HUES48 (cell line): ENCODE measurements around the gene ABHD16A.
A peak's percentile ranks its signal among the peaks of the same experiment; 100 is the strongest.

Experiments
- H3K27ac ChIP-seq: one replicate; pipeline ENCODE4 v1.7.0; 2013; ENCODE audit warnings: low read depth, low read length, inconsistent platforms
- H3K27me3 ChIP-seq: 2 replicates; pipeline ENCODE4 v1.6.1; 2013; ENCODE audit warnings: mild to moderate bottlenecking, low read length; ENCODE audit not compliant: control insufficient read depth, insufficient read depth
- H3K36me3 ChIP-seq: 2 replicates; pipeline ENCODE4 v1.6.1; 2013; ENCODE audit warnings: low read length; ENCODE audit not compliant: control insufficient read depth, insufficient read depth
- H3K4me1 ChIP-seq: 2 replicates; pipeline ENCODE4 v1.6.1; 2013; ENCODE audit warnings: mild to moderate bottlenecking, low read length; ENCODE audit not compliant: control insufficient read depth, insufficient read depth
- H3K4me3 ChIP-seq: 2 replicates; pipeline ENCODE4 v1.5.1; 2013; ENCODE audit warnings: mild to moderate bottlenecking, low read depth, low read length
- H3K9ac ChIP-seq: 2 replicates; pipeline ENCODE4 v1.6.1; 2013; ENCODE audit warnings: mild to moderate bottlenecking, low read depth, low read length, moderate library complexity
- H3K9me3 ChIP-seq: 2 replicates; pipeline ENCODE4 v1.6.1; 2013; ENCODE audit warnings: low read length; ENCODE audit not compliant: control insufficient read depth, insufficient read depth

The ABHD16A gene

DNA sequence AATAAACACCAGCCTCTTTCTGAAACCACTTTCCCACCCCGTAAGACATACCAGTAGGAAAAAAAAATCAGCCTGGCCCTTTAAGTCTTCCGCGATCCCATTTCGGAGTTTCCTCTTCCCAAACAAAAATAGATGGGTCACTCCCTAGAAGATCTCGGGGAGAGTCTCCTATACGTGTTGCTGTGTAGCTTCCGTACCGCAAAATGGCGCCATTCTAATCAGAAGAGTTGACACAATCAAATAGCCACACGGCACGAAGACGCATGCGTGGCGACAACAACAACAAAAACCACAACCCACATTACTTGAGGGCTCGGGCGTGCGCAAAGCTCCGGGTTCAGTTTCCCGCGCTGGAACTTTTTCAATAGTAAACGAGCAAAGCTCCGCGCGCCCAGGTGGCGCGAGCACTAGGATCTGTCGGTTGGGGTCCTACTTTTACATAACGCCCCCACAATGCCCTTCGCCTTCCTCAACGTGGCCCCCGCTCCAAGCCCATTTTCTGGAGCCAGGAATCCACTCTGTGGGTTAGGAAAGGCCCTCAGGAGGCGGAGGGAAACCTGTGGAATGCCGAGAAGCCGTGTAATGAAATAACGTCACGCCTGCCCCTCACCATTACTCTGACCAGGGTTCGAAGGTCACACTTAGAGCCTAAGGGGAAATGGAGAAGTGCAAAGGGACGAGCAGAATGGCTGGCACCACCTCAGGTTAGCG, 38.2 kb downstream of the ABHD16A start, which contains the start of gene GPANK1:
Gene GPANK1 (minus strand): TSS at position 208 of the 711 bp plus-strand sequence. CDS start 519 bp downstream, outside the sequence.
- peak within 1 kb of the TSS; percentile 98 for H3K4me3 ChIP-seq
- peaks cover 12% of the 10 kb centered on the region for H3K4me1 ChIP-seq
- H3K36me3 ChIP-seq: peaks cover 53% of the 10 kb centered on the region
- H3K9ac ChIP-seq: peak within 1 kb of the TSS; percentile 96
- H3K27ac ChIP-seq: peak within 1 kb of the TSS; percentile 99
- H3K27me3 ChIP-seq: no peaks in the 10 kb centered on the region
- no peaks in the 10 kb centered on the region for H3K9me3 ChIP-seq

- H3K4me1 ChIP-seq: peaks cover 12% of the 10 kb centered on the region
- no peaks in the 10 kb centered on the region for H3K27me3 ChIP-seq
- H3K9ac ChIP-seq: peak overlapping the region; percentile 96
- no peaks in the 10 kb centered on the region for H3K9me3 ChIP-seq
- H3K27ac ChIP-seq: peak overlapping the region; percentile 99
- peak overlapping the region; percentile 98 for H3K4me3 ChIP-seq
- peaks cover 45% of the 10 kb centered on the region for H3K36me3 ChIP-seq
Measured at GRCh38 chr6:31663961-31664789, 38.9 kb downstream of the ABHD16A start.

DNA sequence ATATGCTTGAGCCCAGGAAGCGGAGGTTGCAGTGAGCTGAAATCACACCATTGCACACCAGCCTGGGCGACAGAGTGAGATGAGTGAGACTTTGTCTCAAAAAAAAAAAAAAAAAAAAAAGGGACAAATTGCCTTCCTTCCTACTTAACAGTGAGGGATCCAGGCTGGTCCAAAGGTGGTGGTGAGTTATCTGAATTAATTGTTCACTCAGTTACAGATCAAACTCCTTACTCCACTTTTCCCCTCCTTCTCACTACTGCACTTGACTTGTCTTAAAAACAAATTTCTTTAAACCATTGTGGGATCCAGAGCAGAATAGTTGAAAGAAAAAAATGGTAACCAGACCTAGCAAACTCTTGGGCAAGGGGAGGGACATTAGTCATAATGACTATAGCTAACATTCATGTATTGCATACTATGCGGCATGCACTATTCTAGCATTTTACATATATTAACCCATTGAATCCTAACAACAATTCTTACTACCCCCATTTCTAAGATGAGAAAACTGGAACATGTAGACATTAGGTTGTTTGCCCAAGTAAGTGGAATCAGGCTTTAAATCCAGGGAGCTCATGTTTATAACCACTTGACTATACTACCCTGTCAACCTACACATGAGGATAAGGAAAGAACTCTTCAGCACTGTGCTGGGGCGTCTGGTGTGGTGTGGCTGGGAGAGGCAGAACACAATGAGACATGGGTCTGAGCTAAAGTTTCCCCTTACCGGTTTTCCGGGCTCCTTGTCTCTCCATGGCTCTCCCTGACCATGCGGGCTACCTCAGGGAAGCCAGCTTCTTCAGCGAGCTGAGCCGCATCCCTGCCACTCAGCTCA, 39.8 kb downstream of the ABHD16A start:
- H3K4me3 ChIP-seq: peak overlapping the region; percentile 98
- no peak overlapping the region for H3K9ac ChIP-seq

GRCh38 chr6:31662124-31662723, 40.9 kb downstream of the ABHD16A start:
- H3K9me3 ChIP-seq: no peaks in the 10 kb centered on the region
- peaks cover 30% of the 10 kb centered on the region for H3K36me3 ChIP-seq
- no peak overlapping the region for H3K9ac ChIP-seq
- no peaks in the 10 kb centered on the region for H3K27me3 ChIP-seq
- H3K4me1 ChIP-seq: peaks cover 12% of the 10 kb centered on the region
- H3K27ac ChIP-seq: no peak overlapping the region
- H3K4me3 ChIP-seq: no peak overlapping the region

More for the DNA sequence above, 39.8 kb downstream of the ABHD16A start:
- Histone ChIP-seq H3K27ac (peak overlapping the region; percentile 99), H3K9me3 (no peaks in the 10 kb centered on the region), H3K36me3 (peaks cover 37% of the 10 kb centered on the region), H3K4me1 (peaks cover 12% of the 10 kb centered on the region), H3K27me3 (no peaks in the 10 kb centered on the region)

GRCh38 chr6:31661262-31662123, 41.6 kb downstream of the ABHD16A start:
- peak overlapping the region; percentile 90 for H3K27ac ChIP-seq
- no peaks in the 10 kb centered on the region for H3K27me3 ChIP-seq
- H3K36me3 ChIP-seq: peaks cover 32% of the 10 kb centered on the region
- H3K4me1 ChIP-seq: peaks cover 7% of the 10 kb centered on the region; the same call in 1 of the 2 replicates
- H3K9ac ChIP-seq: no peak overlapping the region; the same call in 1 of the 2 replicates
- peak overlapping the region; percentile 88 for H3K4me3 ChIP-seq
- H3K9me3 ChIP-seq: no peaks in the 10 kb centered on the region

DNA sequence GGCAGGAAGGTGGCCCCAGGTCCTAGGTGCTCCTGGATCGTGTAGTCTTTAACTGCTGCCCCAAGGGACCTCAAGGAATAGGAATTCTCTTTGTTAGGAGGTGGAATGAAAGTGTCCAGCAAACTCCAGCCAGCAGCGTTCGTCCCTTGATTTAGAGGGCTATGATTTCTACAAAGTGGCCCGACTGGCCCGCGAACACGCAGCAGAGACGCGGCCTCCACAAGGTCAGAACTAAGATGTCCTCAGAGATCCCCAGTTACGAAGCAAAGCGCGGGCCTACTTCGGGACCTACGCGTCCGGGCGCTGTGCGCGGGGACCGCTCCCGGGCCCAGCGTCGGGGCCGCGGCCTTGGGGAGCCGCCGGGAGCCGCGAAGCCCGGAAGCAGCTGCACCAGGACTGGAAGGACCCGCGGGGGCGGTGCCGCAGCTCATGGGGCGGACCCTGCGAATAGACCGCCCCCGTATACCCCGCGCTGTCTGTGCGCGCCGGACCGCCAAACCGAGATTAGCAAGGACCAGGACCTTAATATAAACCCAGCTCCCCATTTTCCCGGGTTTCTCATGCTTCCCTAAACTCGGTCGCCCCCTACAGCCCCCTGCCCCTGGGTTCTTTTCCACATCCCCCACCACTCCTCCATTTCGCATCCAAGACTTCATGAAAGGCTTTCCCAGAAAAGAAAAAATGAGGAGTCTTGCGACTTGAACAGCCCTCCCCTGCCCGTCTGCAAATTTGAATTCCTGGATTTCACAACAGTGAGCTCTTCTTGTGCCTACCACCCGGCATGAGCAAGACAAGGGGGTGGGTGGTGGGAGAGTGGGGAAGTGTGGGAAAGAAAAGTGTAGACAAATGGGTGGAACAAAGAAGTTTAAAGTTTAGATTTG, 42.5 kb downstream of the ABHD16A start, which contains the start of gene C6orf47:
Gene C6orf47 (minus strand): TSS at position 398 of the 881 bp plus-strand sequence. CDS start 831 bp downstream, outside the sequence.
- no peaks in the 10 kb centered on the region for H3K27me3 ChIP-seq
- H3K9ac ChIP-seq: peak within 1 kb of the TSS; percentile 87
- H3K36me3 ChIP-seq: peaks cover 32% of the 10 kb centered on the region
- H3K9me3 ChIP-seq: no peaks in the 10 kb centered on the region
- H3K4me1 ChIP-seq: peaks cover 7% of the 10 kb centered on the region; the same call in 1 of the 2 replicates
- peak within 1 kb of the TSS; percentile 90 for H3K27ac ChIP-seq
- peak within 1 kb of the TSS; percentile 88 for H3K4me3 ChIP-seq

DNA sequence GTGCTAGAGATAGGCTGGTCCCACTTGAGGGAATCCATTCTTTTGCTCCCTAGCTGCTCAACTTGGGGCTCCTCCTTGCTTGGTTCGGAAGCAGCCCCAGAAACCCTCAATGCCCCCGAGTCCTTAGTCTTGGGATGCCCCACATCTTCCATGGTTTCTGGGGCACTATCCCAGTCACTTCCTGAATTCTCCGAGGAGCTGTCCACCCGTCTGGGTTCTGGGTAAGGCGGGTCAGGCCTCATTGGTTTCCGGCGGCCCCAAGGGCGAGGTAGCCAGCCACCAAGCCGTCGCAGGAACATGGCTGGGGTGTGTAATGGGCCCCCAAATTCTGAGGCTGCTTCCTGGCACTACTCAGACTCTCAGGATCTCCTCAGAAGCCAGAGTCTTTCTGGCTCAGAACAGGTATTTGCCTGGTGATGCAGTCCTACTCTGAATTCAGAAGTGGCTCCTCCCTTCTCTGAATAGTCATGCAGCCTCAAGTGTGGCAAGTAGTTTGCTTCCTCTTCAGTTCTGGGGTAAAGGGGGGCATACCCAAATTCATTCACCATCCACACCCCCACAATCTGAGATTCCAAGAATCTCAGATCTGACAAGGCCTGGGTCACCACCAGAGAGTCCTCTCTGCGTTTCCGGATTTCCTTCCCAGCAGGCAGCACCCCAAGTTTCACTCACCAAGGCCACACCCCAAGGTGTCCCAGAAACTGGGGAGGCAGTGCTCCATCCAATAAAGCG, 43.3 kb downstream of the ABHD16A start:
- Histone ChIP-seq H3K27ac (peak overlapping the region; percentile 90), H3K9me3 (no peaks in the 10 kb centered on the region), H3K4me3 (peak overlapping the region; percentile 88), H3K36me3 (peaks cover 32% of the 10 kb centered on the region), H3K4me1 (peaks cover 7% of the 10 kb centered on the region; the same call in 1 of the 2 replicates), H3K27me3 (no peaks in the 10 kb centered on the region), H3K9ac (peak overlapping the region; percentile 87)

DNA sequence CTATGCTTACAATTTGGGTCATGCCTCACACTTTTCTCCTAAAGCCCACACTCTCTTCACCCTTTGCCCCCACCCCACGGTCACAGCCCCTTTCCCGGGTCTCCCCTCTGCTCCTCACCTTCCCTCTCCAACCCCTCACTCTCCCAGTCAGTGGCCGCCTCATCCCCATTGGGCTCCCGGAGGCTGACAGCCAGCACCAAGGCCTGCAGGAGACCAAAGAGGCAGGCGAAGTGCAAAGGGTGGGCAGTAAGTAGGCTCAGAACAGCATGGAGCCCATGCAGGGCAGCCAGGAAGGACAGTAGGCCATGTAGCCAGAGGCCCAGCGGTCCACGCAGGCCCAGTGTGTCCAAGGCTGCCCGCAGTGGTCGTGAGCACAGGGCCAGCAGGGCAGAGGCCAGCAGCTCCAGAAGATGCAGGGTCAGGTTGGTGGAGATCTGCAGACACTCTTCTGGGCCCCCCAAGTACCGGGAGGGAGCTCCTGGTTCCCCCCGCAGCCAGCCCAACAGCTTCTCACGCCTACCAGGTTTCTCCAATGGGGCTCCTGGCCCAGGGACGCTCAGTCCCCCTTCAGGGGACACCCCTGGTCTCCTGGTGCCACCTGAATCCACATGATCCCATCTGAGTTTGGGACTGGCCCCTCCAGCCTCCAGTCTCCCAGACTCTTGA, 44.0 kb downstream of the ABHD16A start:
- Histone ChIP-seq H3K9ac (no peak overlapping the region), H3K9me3 (no peaks in the 10 kb centered on the region), H3K4me3 (peak overlapping the region; percentile 88), H3K4me1 (peaks cover 7% of the 10 kb centered on the region; the same call in 1 of the 2 replicates), H3K36me3 (peaks cover 32% of the 10 kb centered on the region), H3K27ac (no peak overlapping the region), H3K27me3 (no peaks in the 10 kb centered on the region)
